Measurements from ENCODE around the gene HOXB5.

HOXB5 gene

GRCh38 chr17:48628649-48629410, 35.3 kb upstream of the HOXB5 start:
- no peak for DNase-seq

- no peak for DNase-seq
Observed at GRCh38 chr17:48627623-48628521, 34.3 kb upstream of the HOXB5 start.

- no peak for DNase-seq
Observed at GRCh38 chr17:48627118-48627597, 33.6 kb upstream of the HOXB5 start.

- no peak for DNase-seq
Observed at GRCh38 chr17:48626245-48627117, 32.9 kb upstream of the HOXB5 start, which contains the start of gene HOXB9. Gene HOXB9 (minus strand): TSS chr17:48626358. CDS start chr17:48626269, 89 bp downstream.

- no peak for DNase-seq
Observed at GRCh38 chr17:48625495-48626244, 32.1 kb upstream of the HOXB5 start.

GRCh38 chr17:48624544-48625494, 31.2 kb upstream of the HOXB5 start:
- no peak for DNase-seq

GRCh38 chr17:48624118-48624517, 30.5 kb upstream of the HOXB5 start:
- DNase-seq: no peak

GRCh38 chr17:48623583-48623982, 30.0 kb upstream of the HOXB5 start:
- no peak for DNase-seq

GRCh38 chr17:48622857-48623256, 29.3 kb upstream of the HOXB5 start:
- DNase-seq: no peak

- no peak for DNase-seq
Observed at GRCh38 chr17:48621410-48622392, 28.1 kb upstream of the HOXB5 start.

- no peak for DNase-seq
Observed at GRCh38 chr17:48620461-48621139, 27.0 kb upstream of the HOXB5 start.

- DNase-seq: no peak
Observed at GRCh38 chr17:48619826-48620449, 26.4 kb upstream of the HOXB5 start.

GRCh38 chr17:48618256-48618896, 24.8 kb upstream of the HOXB5 start:
- DNase-seq: peak; percentile 71

GRCh38 chr17:48617471-48618255, 24.1 kb upstream of the HOXB5 start:
- no peak for DNase-seq

- DNase-seq: no peak
Observed at GRCh38 chr17:48616717-48617470, 23.3 kb upstream of the HOXB5 start.
